Osteocyte (in vitro differentiated cells): ENCODE measurements around the gene ESYT3. TPM values are rescaled to one million over a fixed set of nuclear protein-coding genes. Genes with fewer than 3 reads are reported as not detected.

ENCODE experiments used
- DNase-seq: peaks from one replicate; pipeline ENCODE4 v3.0.0; 2021; ENCODE audit warnings: mixed read lengths; ENCODE audit not compliant: unreplicated experiment; ENCODE audit errors: extremely low spot score
- H3K27ac Mint-ChIP-seq: one replicate; pipeline ENCODE4 v1.8.0; 2021; ENCODE audit warnings: mild to moderate bottlenecking, mixed read lengths; ENCODE audit not compliant: unreplicated experiment
- H3K27me3 Mint-ChIP-seq: one replicate; pipeline ENCODE4 v1.8.0; 2021; ENCODE audit warnings: mixed read lengths; ENCODE audit not compliant: unreplicated experiment
- H3K36me3 Mint-ChIP-seq: one replicate; pipeline ENCODE4 v1.8.0; 2021; ENCODE audit warnings: mixed read lengths; ENCODE audit not compliant: unreplicated experiment
- H3K4me1 Mint-ChIP-seq: one replicate; pipeline ENCODE4 v1.8.0; 2021; ENCODE audit warnings: mixed read lengths; ENCODE audit not compliant: unreplicated experiment
- H3K4me3 Mint-ChIP-seq: one replicate; pipeline ENCODE4 v1.8.0; 2021; ENCODE audit warnings: mild to moderate bottlenecking, moderate library complexity, mixed read lengths; ENCODE audit not compliant: unreplicated experiment
- H3K9me3 Mint-ChIP-seq: one replicate; pipeline ENCODE4 v1.8.0; 2021; ENCODE audit warnings: mixed read lengths; ENCODE audit not compliant: unreplicated experiment
- total RNA-seq: library from RNA; stranded (reverse); gene quantifications from 2 replicates; pipeline ENCODE4 v1.2.1, GENCODE V29; 2021
- TF ChIP-seq, protein P1 (sequence below): fragments of 200-600 bp; sonication (generic); IDR thresholded peaks from 2 replicates; pipeline ENCODE4 v1.5.0; 2021; ENCODE audit warnings: antibody characterized with exemption, mild to moderate bottlenecking, moderate library complexity

Gene ESYT3
- total RNA-seq, 1 donor from 2014 or later = 0.21 TPM

DNA sequence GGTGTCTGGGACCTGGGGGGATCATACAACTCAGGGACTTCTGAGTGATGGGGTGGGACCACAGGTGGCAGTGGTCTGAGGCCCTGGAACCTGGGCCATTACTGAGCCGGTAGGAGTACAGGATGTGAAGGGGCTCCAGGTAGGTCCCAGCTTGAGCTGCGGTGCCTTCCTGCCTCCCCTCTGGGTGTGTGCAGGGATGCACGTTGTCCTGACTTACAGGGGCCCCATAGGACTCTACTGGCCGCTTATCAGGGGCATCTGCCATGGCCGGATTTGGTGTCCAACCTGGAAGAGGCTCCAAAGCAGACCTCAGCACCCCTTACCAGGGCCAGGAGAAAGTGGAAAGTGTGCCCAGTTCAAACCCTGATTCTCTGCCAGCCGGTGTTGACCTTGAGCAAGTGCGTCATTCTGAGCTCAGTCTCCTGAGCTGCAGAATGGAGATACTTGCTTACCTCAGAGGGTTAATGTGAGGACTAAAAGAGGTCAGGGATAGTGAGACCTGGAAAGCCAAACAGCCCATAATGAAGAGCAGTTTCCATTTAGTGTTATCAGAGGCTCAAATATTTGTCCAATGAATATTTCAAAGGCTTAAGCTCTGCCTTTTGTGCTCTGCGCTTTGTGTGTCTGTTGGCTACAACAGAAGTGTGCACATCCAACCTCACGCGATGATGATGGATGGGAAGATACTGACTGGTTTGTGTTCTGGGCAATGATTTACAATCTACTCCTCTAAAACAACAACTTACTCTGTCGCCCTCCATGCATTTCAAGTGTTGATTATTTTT is 35.4 kb upstream of the ESYT3 start:
- Mint-ChIP-seq H3K36me3 (peaks cover 19% of the 10 kb centered on the region), H3K4me3 (no peak overlapping the region), H3K4me1 (no peaks in the 10 kb centered on the region), H3K9me3 (no peaks in the 10 kb centered on the region), H3K27ac (no peak overlapping the region), H3K27me3 (no peaks in the 10 kb centered on the region)
- no peak for DNase-seq
- TF ChIP-seq, protein P1, sequence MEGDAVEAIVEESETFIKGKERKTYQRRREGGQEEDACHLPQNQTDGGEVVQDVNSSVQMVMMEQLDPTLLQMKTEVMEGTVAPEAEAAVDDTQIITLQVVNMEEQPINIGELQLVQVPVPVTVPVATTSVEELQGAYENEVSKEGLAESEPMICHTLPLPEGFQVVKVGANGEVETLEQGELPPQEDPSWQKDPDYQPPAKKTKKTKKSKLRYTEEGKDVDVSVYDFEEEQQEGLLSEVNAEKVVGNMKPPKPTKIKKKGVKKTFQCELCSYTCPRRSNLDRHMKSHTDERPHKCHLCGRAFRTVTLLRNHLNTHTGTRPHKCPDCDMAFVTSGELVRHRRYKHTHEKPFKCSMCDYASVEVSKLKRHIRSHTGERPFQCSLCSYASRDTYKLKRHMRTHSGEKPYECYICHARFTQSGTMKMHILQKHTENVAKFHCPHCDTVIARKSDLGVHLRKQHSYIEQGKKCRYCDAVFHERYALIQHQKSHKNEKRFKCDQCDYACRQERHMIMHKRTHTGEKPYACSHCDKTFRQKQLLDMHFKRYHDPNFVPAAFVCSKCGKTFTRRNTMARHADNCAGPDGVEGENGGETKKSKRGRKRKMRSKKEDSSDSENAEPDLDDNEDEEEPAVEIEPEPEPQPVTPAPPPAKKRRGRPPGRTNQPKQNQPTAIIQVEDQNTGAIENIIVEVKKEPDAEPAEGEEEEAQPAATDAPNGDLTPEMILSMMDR = no peak

DNA sequence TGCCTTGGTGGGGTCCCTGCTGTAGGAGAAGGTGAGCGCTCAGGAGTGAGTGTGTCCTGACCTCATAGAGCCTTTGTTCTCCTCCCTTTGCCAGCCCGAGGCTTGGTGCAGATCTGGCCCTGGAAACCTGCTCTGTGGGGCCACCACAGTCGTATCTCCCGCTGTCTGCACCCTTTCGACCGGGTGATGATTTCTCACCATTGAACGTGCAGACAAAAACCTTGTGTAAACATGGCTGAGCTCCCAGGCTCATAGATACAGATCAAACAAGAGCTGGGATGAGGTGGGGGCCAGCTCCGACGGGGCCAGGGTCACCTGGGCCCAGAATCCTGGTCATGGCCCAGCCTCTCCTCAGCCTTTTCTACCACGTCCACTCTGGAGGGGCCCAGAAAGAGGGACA is 34.6 kb upstream of the ESYT3 start:
- Mint-ChIP-seq H3K9me3 (no peaks in the 10 kb centered on the region), H3K27me3 (no peaks in the 10 kb centered on the region), H3K4me3 (no peak overlapping the region), H3K4me1 (no peaks in the 10 kb centered on the region), H3K27ac (peak overlapping the region; percentile 31), H3K36me3 (peaks cover 25% of the 10 kb centered on the region)
- TF ChIP-seq, protein P1 = no peak
- DNase-seq = no peak

DNA sequence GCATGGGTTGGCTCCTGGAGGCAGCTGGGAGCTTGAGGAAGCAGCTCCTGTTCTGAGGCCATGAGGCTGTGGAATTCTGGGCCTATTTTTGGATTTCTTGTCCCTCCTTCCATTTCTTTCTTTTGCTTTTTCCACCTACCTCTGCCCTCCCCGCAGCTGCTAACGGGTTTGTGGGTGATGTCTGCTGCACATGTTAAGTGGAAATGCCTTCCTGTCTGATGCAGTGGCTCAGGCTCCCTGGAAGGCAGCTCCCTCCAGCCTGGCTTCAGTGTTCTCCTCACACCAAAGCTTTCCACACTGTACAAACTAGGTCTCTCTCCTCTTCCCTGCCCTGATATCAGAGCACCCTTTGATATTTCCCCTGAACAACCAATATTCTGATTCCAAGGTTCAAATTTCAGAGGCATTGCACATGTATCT is 33.8 kb upstream of the ESYT3 start:
- no peak for DNase-seq
- Mint-ChIP-seq H3K27ac (peak overlapping the region; percentile 52), H3K9me3 (no peaks in the 10 kb centered on the region), H3K36me3 (peaks cover 32% of the 10 kb centered on the region), H3K27me3 (no peaks in the 10 kb centered on the region), H3K4me3 (no peak overlapping the region), H3K4me1 (no peaks in the 10 kb centered on the region)
- TF ChIP-seq, protein P1 = no peak

DNA sequence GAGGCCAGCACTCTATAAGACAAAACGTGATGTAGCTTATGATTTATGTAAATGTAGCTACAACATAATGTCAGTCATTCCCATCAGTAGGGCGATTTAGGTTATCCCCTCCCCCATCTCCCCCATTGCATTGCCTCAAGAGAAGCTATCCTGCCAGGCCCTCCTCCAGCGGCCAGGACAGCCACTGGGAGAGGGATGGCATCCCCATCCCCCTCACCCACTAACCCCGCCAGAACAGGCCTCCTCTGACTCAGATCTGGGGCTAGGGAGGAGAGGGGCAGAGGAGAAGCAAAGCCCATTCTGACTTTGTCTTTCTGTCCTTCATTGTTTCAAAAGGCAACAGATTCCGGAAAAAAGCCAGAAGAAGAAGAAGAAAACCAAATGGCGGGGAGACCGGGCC is 32.6 kb upstream of the ESYT3 start:
- Mint-ChIP-seq H3K27me3 (no peaks in the 10 kb centered on the region), H3K27ac (no peak overlapping the region), H3K4me3 (no peak overlapping the region), H3K36me3 (peaks cover 32% of the 10 kb centered on the region), H3K9me3 (no peaks in the 10 kb centered on the region), H3K4me1 (no peaks in the 10 kb centered on the region)
- DNase-seq = no peak
- TF ChIP-seq, protein P1 = no peak

DNA sequence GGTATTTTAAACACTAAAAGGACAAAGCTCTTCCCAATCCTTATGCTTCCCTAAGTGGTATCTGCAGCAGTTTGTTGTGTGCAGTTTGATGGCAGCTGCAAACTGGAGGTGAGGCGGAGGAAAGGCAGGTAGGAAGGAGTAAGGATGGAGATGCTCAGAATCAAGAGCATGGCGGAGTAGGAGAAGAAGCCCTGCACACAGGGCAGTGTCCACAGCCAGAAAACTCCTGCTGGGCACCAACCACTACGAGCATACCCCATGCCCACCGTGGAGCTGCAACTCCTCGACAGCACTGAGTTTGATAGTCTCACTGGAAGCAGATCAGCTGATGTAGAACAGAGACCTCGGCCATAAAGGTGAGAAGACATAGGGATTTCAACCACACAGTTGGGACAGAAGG is 30.3 kb upstream of the ESYT3 start:
- Mint-ChIP-seq H3K4me1 (no peaks in the 10 kb centered on the region), H3K9me3 (no peaks in the 10 kb centered on the region), H3K36me3 (peaks cover 32% of the 10 kb centered on the region), H3K4me3 (no peak overlapping the region), H3K27ac (no peak overlapping the region), H3K27me3 (peaks cover 4% of the 10 kb centered on the region)
- no peak for DNase-seq
- TF ChIP-seq, protein P1 = no peak
